SK-N-SH (cell line): Measurements from ENCODE around the gene SGTA. TPM values are rescaled to one million over a fixed set of nuclear protein-coding genes. Genes with fewer than 3 reads are reported as not detected.

ENCODE experiments used
- CTCF ChIA-PET: fragments of 300-600, 350-600 bp; formaldehyde crosslinking; extraction: SDS; loops from one replicate; lab custom pipeline; 2021; lab: Yijun Ruan, JAX
- POLR2A ChIA-PET: fragments of 350-600 bp; sonication (Branson Sonifier 250); formaldehyde crosslinking; extraction: SDS; loops from one replicate; lab custom pipeline; 2020; ENCODE audit warnings: antibody characterized with exemption, inconsistent platforms; lab: Yijun Ruan, JAX
- DNase-seq: peaks from one replicate; pipeline ENCODE4 v3.0.0; 2012
- H2AFZ ChIP-seq: fragments of 200-600 bp; sonication (generic); 2 replicates; pipeline ENCODE4 v1.8.1; 2016; ENCODE audit warnings: antibody characterized with exemption, mild to moderate bottlenecking, low read depth
- H3F3A ChIP-seq: fragments of 200-600 bp; sonication (generic); replicated peaks from 2 replicates; pipeline ENCODE3; 2016; ENCODE audit warnings: antibody characterized with exemption, mild to moderate bottlenecking; ENCODE audit not compliant: insufficient read depth
- H3K27ac ChIP-seq, 2 experiments: fragments of 200-500 bp in 1 of 2; fragments of 200-600 bp in 1 of 2; sonication (Bioruptor generic) in 1 of 2; sonication (generic), shearing (Covaris generic) in 1 of 2; 2 replicates each; pipeline versions ENCODE4 v1.5.1 to v1.6.1; 2014 to 2016; ENCODE audit warnings: low read depth in 2 of 2, inconsistent platforms in 1 of 2, low read length in 1 of 2, mild to moderate bottlenecking in 1 of 2, mixed read lengths in 1 of 2
- H3K27me3 ChIP-seq: fragments of 200-600 bp; sonication (generic), shearing (Covaris generic); 2 replicates; pipeline ENCODE4 v1.6.1; 2016; ENCODE audit warnings: mixed run types; ENCODE audit not compliant: insufficient read depth
- H3K36me3 ChIP-seq, 2 experiments: fragments of 200-500 bp in 1 of 2; fragments of 200-600 bp in 1 of 2; sonication (Bioruptor generic) in 1 of 2; sonication (generic) in 1 of 2; replicated peaks in 1 of 2; 2 replicates each; pipeline versions ENCODE3 to v1.5.1; 2014 to 2016; ENCODE audit warnings: low read length in 1 of 2, mild to moderate bottlenecking in 1 of 2; ENCODE audit not compliant: insufficient read depth in 2 of 2, control insufficient read depth in 1 of 2
- H3K4me1 ChIP-seq, 2 experiments: fragments of 200-500 bp in 1 of 2; fragments of 200-600 bp in 1 of 2; sonication (Bioruptor generic) in 1 of 2; sonication (generic), shearing (Covaris generic) in 1 of 2; 2 replicates each; pipeline versions ENCODE4 v1.5.1 to v1.6.1; 2014 to 2016; ENCODE audit warnings: low read depth in 1 of 2, low read length in 1 of 2, mixed run types in 1 of 2; ENCODE audit not compliant: insufficient read depth in 2 of 2, control insufficient read depth in 1 of 2
- H3K4me2 ChIP-seq: fragments of 200-600 bp; sonication (generic), shearing (Covaris generic); 2 replicates; pipeline ENCODE4 v1.6.1; 2017; ENCODE audit warnings: mixed run types
- H3K4me3 ChIP-seq, 2 experiments: fragments of 200-500 bp in 1 of 2; fragments of 200-600 bp in 1 of 2; sonication (Bioruptor generic) in 1 of 2; sonication (generic), shearing (Covaris generic) in 1 of 2; 2 replicates each; pipeline versions ENCODE4 v1.5.1 to v1.8.1; 2014 to 2016; ENCODE audit warnings: low read depth in 2 of 2, inconsistent platforms in 1 of 2, low read length in 1 of 2, mild to moderate bottlenecking in 1 of 2, mixed read lengths in 1 of 2, moderate library complexity in 1 of 2
- H3K79me2 ChIP-seq: fragments of 200-600 bp; sonication (generic); 2 replicates; pipeline ENCODE4 v1.8.1; 2017; ENCODE audit warnings: mild to moderate bottlenecking; ENCODE audit not compliant: insufficient read depth
- H3K9ac ChIP-seq: fragments of 200-600 bp; sonication (generic); 2 replicates; pipeline ENCODE4 v1.6.1; 2017; ENCODE audit warnings: mixed run types
- H3K9me2 ChIP-seq: fragments of 200-600 bp; sonication (generic); 2 replicates; pipeline ENCODE4 v1.6.1; 2017; ENCODE audit warnings: mixed run types
- H3K9me3 ChIP-seq: fragments of 200-600 bp; sonication (generic); 2 replicates; pipeline ENCODE4 v1.6.1; 2017; ENCODE audit warnings: mixed run types, mild to moderate bottlenecking, moderate library complexity
- H4K20me1 ChIP-seq: fragments of 200-600 bp; sonication (generic); 2 replicates; pipeline ENCODE4 v1.6.1; 2017; ENCODE audit warnings: mild to moderate bottlenecking, mixed run types; ENCODE audit not compliant: insufficient read depth
- CHD2 ChIP-seq: fragments of 150-350 bp; IDR thresholded peaks from 2 replicates; pipeline ENCODE4 v1.6.1; 2018; ENCODE audit warnings: low read length; ENCODE audit not compliant: partially characterized antibody
- EP300 ChIP-seq, 2 experiments: IDR thresholded peaks; 2 replicates each; pipeline versions ENCODE4 v1.4.0 to v1.6.1; 2012; ENCODE audit warnings: borderline replicate concordance in 1 of 2, low read depth in 1 of 2, low read length in 1 of 2
- FOSL2 ChIP-seq: IDR thresholded peaks from 2 replicates; pipeline ENCODE4 v1.4.0; 2012; ENCODE audit warnings: low read depth, mild to moderate bottlenecking, moderate library complexity, borderline replicate concordance
- FOXJ3 ChIP-seq: sonication (generic); formaldehyde crosslinking; IDR thresholded peaks from 2 replicates; pipeline ENCODE4 v1.5.1; 2020; ENCODE audit warnings: mild to moderate bottlenecking, missing genetic modification reagents
- GABPA ChIP-seq: IDR thresholded peaks from 2 replicates; pipeline ENCODE4 v1.4.0; 2012; ENCODE audit warnings: low read depth, mild to moderate bottlenecking
- GATA2 ChIP-seq: sonication (generic); formaldehyde crosslinking; IDR thresholded peaks from 2 replicates; pipeline ENCODE4 v1.5.0; 2020; ENCODE audit warnings: mild to moderate bottlenecking, missing genetic modification reagents
- MXI1 ChIP-seq: IDR thresholded peaks from 2 replicates; pipeline ENCODE4 v1.6.1; 2012; ENCODE audit warnings: mild to moderate bottlenecking, low read depth, low read length, improper control_type of control experiment
- NFIC ChIP-seq: IDR thresholded peaks from 2 replicates; pipeline ENCODE4 v1.4.0; 2012; ENCODE audit warnings: borderline replicate concordance
- NRF1 ChIP-seq: IDR thresholded peaks from 2 replicates; pipeline ENCODE4 v1.6.1; 2012; ENCODE audit warnings: low read depth, mild to moderate bottlenecking, low read length
- RCOR1 ChIP-seq: fragments of 150-350 bp; IDR thresholded peaks from 2 replicates; pipeline ENCODE4 v1.6.1; 2017; ENCODE audit warnings: antibody characterized with exemption, low read length
- RFX5 ChIP-seq: IDR thresholded peaks from 2 replicates; pipeline ENCODE4 v1.6.1; 2012; ENCODE audit warnings: mild to moderate bottlenecking, improper control_type of control experiment, low read length
- SIN3A ChIP-seq: IDR thresholded peaks from 2 replicates; pipeline ENCODE4 v1.6.1; 2012; ENCODE audit warnings: low read depth, mild to moderate bottlenecking, low read length, moderate library complexity, borderline replicate concordance
- TEAD4 ChIP-seq: IDR thresholded peaks from 2 replicates; pipeline ENCODE4 v1.4.0; 2012; ENCODE audit warnings: mild to moderate bottlenecking, borderline replicate concordance; ENCODE audit not compliant: insufficient read depth
- YY1 ChIP-seq: IDR thresholded peaks from 2 replicates; pipeline ENCODE4 v1.4.0; 2012; ENCODE audit warnings: low read depth, mild to moderate bottlenecking
- WGBS: methylation state at CpG from one replicate; pipeline ENCODE4 v1.1.6; 2017; ENCODE audit warnings: low lambda C conversion rate; 5-methylcytosine and 5-hydroxymethylcytosine counted together
- polyA plus RNA-seq, 3 experiments: library from polyadenylated mRNA; depleted of rRNA; stranded (reverse); fragments of >200 nt; gene quantifications; 2 replicates each; pipeline ENCODE4 v1.2.3, GENCODE V29; 2012
- TF ChIP-seq, protein P1 (sequence below): fragments of 200-600 bp; sonication (generic); IDR thresholded peaks from 2 replicates; pipeline ENCODE4 v1.6.1; 2017; ENCODE audit warnings: antibody characterized with exemption, mild to moderate bottlenecking, moderate library complexity
- TF ChIP-seq, protein P2 (sequence below): fragments of 150-350 bp; IDR thresholded peaks from 2 replicates; pipeline ENCODE4 v1.6.1; 2017; ENCODE audit warnings: antibody characterized with exemption, low read length, low read depth, borderline replicate concordance
- TF ChIP-seq, protein P3 (sequence below): IDR thresholded peaks from 2 replicates; pipeline ENCODE4 v1.4.0; 2012; ENCODE audit warnings: low read depth, borderline replicate concordance
- TF ChIP-seq, protein P4 (sequence below): IDR thresholded peaks from 2 replicates; pipeline ENCODE4 v1.4.0; 2012; ENCODE audit warnings: low read depth, borderline replicate concordance
- TF ChIP-seq, protein P5 (sequence below): IDR thresholded peaks from 2 replicates; pipeline ENCODE4 v1.4.0; 2012; ENCODE audit warnings: low read depth

Gene SGTA
- polyA plus RNA-seq, 1 of the 3 experiments (the other 2 are of a cell fraction), result 78.4 TPM

DNA sequence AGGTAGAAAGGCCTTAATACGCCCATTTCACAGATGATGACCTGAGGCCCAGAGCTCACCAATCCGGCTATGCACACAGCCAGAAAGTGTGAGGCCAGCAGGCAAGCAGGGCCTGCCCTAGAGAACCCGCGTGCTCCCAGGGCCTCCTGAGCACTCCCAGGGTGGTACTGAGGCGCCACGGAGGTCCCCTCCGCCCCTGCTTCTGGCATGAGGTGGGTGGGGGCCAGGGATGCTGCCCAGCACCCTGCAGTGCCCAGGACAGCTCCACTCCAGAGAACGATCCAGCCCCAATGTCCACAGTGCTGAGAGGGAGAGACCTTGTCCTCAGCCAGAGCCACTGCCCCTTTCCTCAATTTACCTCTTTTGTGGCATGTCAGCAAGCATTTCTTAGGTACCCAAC, 13.9 kb downstream of the SGTA start:
- no peaks in the 10 kb centered on the region for H3K27me3 ChIP-seq
- peaks cover 41% of the 10 kb centered on the region for H4K20me1 ChIP-seq
- H3K27ac ChIP-seq, result no peak overlapping the region
- H3K4me3 ChIP-seq, result no peak overlapping the region
- no peak for TF ChIP-seq FOSL2
- TF ChIP-seq YY1, result no peak
- no peak for TF ChIP-seq GABPA
- TF ChIP-seq, protein P1, sequence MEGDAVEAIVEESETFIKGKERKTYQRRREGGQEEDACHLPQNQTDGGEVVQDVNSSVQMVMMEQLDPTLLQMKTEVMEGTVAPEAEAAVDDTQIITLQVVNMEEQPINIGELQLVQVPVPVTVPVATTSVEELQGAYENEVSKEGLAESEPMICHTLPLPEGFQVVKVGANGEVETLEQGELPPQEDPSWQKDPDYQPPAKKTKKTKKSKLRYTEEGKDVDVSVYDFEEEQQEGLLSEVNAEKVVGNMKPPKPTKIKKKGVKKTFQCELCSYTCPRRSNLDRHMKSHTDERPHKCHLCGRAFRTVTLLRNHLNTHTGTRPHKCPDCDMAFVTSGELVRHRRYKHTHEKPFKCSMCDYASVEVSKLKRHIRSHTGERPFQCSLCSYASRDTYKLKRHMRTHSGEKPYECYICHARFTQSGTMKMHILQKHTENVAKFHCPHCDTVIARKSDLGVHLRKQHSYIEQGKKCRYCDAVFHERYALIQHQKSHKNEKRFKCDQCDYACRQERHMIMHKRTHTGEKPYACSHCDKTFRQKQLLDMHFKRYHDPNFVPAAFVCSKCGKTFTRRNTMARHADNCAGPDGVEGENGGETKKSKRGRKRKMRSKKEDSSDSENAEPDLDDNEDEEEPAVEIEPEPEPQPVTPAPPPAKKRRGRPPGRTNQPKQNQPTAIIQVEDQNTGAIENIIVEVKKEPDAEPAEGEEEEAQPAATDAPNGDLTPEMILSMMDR, result no peak
- TF ChIP-seq, protein P2, sequence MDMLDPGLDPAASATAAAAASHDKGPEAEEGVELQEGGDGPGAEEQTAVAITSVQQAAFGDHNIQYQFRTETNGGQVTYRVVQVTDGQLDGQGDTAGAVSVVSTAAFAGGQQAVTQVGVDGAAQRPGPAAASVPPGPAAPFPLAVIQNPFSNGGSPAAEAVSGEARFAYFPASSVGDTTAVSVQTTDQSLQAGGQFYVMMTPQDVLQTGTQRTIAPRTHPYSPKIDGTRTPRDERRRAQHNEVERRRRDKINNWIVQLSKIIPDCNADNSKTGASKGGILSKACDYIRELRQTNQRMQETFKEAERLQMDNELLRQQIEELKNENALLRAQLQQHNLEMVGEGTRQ, result no peak
- TF ChIP-seq, protein P3, sequence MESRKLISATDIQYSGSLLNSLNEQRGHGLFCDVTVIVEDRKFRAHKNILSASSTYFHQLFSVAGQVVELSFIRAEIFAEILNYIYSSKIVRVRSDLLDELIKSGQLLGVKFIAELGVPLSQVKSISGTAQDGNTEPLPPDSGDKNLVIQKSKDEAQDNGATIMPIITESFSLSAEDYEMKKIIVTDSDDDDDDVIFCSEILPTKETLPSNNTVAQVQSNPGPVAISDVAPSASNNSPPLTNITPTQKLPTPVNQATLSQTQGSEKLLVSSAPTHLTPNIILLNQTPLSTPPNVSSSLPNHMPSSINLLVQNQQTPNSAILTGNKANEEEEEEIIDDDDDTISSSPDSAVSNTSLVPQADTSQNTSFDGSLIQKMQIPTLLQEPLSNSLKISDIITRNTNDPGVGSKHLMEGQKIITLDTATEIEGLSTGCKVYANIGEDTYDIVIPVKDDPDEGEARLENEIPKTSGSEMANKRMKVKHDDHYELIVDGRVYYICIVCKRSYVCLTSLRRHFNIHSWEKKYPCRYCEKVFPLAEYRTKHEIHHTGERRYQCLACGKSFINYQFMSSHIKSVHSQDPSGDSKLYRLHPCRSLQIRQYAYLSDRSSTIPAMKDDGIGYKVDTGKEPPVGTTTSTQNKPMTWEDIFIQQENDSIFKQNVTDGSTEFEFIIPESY, result no peak
- no peak for TF ChIP-seq FOXJ3 (CRISPR knock-in tag)
- TF ChIP-seq TEAD4, result no peak
- no peak for TF ChIP-seq CHD2
- no peak for TF ChIP-seq EP300 (IDR thresholded peaks at IDR 0.05; ENCODE audit: borderline replicate concordance in 1 of 2, low read depth in 1 of 2, low read length in 1 of 2)
- TF ChIP-seq GATA2 (CRISPR knock-in tag), result no peak
- TF ChIP-seq, protein P4, sequence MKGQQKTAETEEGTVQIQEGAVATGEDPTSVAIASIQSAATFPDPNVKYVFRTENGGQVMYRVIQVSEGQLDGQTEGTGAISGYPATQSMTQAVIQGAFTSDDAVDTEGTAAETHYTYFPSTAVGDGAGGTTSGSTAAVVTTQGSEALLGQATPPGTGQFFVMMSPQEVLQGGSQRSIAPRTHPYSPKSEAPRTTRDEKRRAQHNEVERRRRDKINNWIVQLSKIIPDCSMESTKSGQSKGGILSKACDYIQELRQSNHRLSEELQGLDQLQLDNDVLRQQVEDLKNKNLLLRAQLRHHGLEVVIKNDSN, result no peak
- no peak for TF ChIP-seq MXI1
- TF ChIP-seq RFX5, result no peak
- TF ChIP-seq RCOR1, result no peak
- TF ChIP-seq SIN3A, result no peak
- TF ChIP-seq NFIC, result no peak
- no peak for TF ChIP-seq NRF1
- TF ChIP-seq, protein P5, sequence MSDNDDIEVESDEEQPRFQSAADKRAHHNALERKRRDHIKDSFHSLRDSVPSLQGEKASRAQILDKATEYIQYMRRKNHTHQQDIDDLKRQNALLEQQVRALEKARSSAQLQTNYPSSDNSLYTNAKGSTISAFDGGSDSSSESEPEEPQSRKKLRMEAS, result no peak
- H3F3A ChIP-seq, result no peaks in the 10 kb centered on the region
- H3K36me3 ChIP-seq, result peaks cover under 1 to 44% of the 10 kb centered on the region in 2 experiments
- no peak overlapping the region for H3K4me2 ChIP-seq
- no CpG with 5 or more reads among the region's 8 CpGs for WGBS
- ChIA-PET CTCF (interaction anchor here (0.7 to 1.3 kb wide), 2 partner anchors 20 to 132 kb away, joined by 3 read pairs; no protein-coding TSS in a partner anchor), POLR2A (no interaction called here)
- H3K9me3 ChIP-seq, result no peaks in the 10 kb centered on the region
- no peaks in the 10 kb centered on the region for H3K4me1 ChIP-seq
- no peaks in the 10 kb centered on the region for H3K9me2 ChIP-seq
- peaks cover 48% of the 10 kb centered on the region for H3K79me2 ChIP-seq
- no peak overlapping the region for H2AFZ ChIP-seq
- DNase-seq, result no peak
- H3K9ac ChIP-seq, result no peak overlapping the region
